RWPE1 (cell line): ENCODE results near the gene RIOK3.

Experiments
- CTCF ChIA-PET: fragments of 350-600 bp; sonication (Branson Sonifier 250); formaldehyde crosslinking; extraction: SDS; loops from one replicate; lab custom pipeline; 2021; lab: Yijun Ruan, JAX
- POLR2A ChIA-PET: fragments of 400-600 bp; formaldehyde crosslinking; extraction: SDS; loops from one replicate; lab custom pipeline; 2020; ENCODE audit warnings: antibody characterized with exemption; ENCODE audit not compliant: low non-redundant PET; lab: Yijun Ruan, JAX
- DNase-seq: peaks from one replicate; pipeline ENCODE4 v3.0.0; 2012; ENCODE audit warnings: low spot score
- H3K27ac ChIP-seq: fragments of 450-650 bp; 2 replicates; pipeline ENCODE4 v1.5.1; 2017
- CTCF ChIP-seq: fragments of 450-650 bp; conservative IDR thresholded peaks from 2 replicates; pipeline ENCODE4 v1.5.1; 2017; ENCODE audit warnings: low read depth, mild to moderate bottlenecking

Gene RIOK3

GRCh38 chr18:23528580-23529472 is 75.7 kb downstream of the RIOK3 start:
- TF ChIP-seq CTCF, result no peak
- POLR2A ChIA-PET, result no interaction called here
- no peak for DNase-seq
- H3K27ac ChIP-seq, result peak overlapping the region; percentile 56
- CTCF ChIA-PET, result no interaction called here

- ChIA-PET CTCF (no interaction called here), POLR2A (no interaction called here)
- peak; percentile 88 for DNase-seq
- no peak for TF ChIP-seq CTCF
- H3K27ac ChIP-seq, result no peak overlapping the region
Measured at GRCh38 chr18:23529604-23530003, 76.5 kb downstream of the RIOK3 start.

GRCh38 chr18:23530195-23530594 is 77.1 kb downstream of the RIOK3 start:
- H3K27ac ChIP-seq, result peak overlapping the region; percentile 35; the same call in 1 of the 2 replicates
- TF ChIP-seq CTCF, result no peak
- DNase-seq, result no peak
- POLR2A ChIA-PET, result no interaction called here
- CTCF ChIA-PET, result no interaction called here

GRCh38 chr18:23531912-23532311 is 78.8 kb downstream of the RIOK3 start:
- ChIA-PET POLR2A (no interaction called here), CTCF (interaction anchor here (0.6 kb wide), 1 partner anchor 718 kb away, joined by 3 read pairs; no protein-coding TSS in a partner anchor)
- no peak for DNase-seq
- H3K27ac ChIP-seq, result 0 out of 2 replicates have a peak overlapping the region, but pooled peaks have one; percentile 4
- no peak for TF ChIP-seq CTCF
